GM19468 (cell line): Measurements from ENCODE around the gene CORO1C.

Experiments used
- ATAC-seq: cut with Tn5 transposase; IDR thresholded peaks from one replicate; pipeline ENCODE4 v1.9.1; 2021; ENCODE audit warnings: mild to moderate bottlenecking, moderate library complexity, moderate number of reproducible peaks; ENCODE audit not compliant: unreplicated experiment; ENCODE audit errors: extremely low read depth

Gene CORO1C

DNA sequence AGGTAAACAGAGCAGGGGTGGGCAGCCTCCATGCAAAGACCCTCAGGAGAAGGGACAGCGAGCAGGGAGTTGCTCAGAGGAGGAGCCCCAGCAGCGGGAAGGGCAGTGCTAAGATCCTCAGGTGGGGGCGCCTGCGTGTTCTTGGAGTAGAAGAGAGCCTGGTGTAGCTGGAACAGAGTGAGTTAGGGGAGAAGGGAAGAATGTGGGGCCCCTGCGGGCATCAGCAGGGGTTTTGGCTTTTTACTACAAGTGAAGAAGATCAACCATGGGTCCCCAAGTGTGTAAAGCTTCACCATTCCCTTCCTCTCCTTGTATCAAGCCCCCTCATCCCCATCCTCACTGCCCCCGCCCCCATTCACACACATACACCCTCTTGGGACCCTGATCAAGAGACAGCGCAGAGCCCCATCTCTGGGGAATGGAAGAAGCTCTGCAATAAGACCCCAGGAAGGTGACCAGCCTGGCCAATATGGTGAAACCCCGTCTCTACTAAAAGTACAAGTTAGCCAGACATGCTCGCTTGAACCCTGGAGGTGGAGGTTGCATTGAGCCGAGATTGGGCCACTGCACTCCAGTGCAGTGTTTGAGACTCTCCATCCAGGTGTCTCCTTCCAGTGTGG lies 123.2 kb downstream of the CORO1C start:
- no peak for ATAC-seq

DNA sequence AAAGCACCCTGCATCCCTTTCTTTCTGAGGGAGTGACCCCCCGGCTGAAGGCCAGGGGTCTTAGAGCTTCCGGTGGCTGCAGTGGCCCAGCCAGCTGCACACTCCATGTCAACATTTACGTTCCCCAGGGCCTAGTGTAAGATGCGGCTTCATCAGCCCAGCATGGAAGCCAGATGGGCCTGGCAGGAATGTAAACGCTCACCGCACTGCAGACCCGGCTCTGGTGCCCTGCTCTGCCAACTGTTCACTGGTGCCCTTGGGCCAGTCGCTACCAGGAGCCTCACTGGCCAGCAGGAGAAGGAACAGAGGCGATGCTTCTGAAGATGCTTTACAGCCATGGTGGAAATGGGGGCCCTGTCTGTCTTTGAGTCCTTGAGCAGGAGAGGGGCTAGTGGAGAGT lies 124.8 kb downstream of the CORO1C start:
- ATAC-seq = no peak

DNA sequence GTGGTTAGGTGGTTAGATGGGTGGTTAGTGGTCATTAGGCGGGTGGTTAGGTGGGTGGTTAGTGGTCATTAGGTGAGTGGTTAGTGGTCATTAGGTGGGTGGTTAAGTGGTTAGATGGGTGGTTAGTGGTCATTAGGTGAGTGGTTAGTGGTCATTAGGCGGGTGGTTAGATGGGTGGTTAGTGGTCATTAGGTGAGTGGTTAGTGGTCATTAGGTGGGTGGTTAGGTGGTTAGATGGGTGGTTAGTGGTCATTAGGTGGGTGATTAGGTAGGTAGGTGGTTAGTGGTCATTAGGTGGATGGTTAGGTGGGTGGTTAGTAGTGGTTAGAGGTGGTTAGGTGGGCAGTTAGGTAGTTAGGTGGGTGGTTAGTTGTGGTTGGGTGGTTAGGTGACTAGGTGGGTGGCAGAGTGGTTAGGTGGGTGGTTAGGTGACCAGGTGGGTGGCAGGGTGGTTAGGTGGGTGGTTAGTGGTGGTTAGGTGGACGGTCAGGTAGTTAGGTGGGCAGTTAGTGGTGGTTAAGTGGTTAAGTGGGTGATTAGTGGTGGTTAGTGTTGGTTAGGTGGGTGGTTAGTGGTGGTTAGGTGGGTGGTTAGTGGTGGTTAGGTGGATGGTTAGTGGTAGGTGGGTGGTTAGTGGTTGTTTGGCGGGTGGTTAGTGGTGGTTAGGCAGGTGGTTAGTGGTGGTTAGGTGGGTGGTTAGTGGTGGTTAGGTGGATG lies 125.5 kb downstream of the CORO1C start:
- no peak for ATAC-seq

DNA sequence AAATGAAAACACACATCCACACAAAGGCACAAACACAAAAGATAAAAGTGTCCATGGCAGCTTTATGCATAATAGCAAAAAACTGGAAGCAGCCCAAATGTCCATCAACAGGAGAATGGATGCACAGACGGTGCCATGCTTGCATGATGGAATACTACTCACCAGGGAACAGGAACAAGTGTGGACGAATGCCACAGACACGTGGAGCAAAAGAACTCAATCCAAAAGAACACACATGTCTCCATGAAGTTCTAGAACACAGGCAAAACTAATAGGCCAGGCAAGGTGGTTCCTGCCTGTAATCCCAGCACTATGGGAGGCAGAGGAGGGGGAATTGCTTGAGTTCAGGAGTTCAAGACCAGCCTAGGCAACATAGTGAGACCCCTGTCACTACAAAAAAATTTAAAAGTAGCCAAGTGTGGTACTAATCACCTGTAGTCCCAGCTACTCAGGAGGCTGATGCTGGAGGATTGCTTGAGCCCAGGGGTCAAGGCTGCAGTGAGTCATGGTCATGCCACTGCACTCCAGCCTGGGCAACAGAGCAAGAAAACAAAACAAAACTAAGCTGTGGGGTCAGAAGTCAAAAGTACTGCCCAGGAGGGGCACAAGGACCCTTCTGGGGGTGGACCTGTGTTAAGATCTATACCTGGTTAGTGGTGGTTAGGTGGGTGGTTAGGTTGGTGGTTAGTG lies 126.2 kb downstream of the CORO1C start:
- ATAC-seq = no peak

DNA sequence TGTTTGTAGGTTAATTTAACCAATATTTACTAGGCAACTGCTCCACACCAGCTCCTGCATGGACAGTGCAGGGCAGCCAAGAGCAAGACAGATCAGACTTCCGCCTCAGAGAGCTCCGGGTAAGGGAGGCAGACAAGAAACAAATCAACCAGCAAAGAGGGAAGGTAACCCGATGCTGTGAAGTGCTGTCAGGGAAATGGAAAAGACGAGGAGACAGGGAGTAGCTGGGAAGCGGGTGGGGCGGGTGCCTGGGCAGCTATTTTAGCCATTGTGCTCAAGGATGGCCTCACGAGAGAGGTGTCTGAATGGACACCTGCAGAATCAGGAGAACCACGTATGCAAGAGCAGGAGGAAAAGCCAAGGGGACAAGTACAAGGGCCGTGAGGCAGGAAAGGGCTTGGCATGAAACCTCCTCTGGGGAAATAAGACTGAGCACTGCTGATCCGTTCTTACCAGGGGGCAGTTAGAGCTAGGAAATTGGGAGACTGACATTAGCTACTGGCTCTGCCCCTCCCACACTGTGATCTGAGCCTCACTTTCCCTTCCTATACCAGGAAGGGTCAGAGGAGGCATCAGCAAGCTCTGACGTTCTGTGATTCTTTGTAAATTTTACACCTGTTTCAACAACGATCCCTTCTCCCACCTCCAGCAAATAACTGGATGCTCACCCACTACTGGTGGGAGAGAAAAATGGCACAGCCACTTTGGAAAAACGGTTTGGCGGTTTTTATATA lies 126.9 kb downstream of the CORO1C start:
- ATAC-seq = no peak

DNA sequence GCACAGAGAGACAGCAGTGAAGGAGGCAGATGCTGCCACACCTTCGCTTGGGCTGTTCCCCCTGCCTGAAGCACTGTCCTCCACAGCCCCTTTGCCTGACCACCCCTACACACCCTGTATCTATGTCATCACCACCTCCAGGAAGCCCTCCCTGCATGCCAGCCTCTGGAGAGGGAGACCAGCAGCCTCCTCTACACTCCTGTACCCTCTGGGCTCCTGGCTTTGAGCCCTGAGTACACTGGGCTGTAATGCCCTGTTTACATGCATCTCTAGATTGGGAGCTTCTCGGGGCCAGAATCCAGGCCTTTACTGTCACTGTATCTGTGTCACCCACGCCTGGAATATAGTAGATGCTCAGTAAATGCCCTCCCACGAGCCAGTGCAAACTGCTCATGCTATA lies 127.6 kb downstream of the CORO1C start:
- ATAC-seq = no peak

DNA sequence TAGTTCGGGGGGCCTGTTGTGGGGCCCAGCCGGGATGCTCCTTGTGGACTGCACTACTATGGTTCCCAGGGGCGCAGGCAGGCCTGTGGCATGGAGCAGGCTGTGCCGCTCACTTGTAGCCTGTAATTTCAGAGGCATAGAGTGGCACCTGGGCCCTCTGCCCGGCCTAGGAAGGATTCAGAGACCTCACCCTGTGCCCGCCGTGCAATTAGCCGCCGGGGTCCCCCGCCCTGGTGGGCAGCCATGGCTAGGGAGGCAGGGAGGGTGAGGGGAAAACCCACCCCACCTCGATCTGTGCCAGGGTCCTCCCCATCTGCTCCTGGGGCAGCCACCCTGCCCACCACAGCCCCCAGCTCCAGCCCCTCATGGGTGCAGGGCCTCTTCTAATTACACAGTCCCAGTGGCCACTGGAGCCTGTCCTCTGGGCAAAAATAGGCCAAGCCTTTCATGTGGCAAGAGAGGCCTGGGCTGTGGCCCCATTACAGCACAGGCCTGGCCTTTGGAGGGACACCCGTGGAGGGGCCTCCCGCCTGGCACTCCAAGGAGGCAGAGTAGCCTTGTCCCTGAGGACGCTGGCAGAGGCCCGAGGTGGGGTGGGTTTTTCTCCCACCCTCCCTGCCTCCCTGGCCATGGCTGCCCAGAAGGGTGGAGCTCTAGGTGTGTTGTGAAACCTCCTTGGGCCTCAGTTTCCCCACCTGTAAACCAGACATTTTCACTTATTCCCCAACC lies 128.2 kb downstream of the CORO1C start:
- no peak for ATAC-seq

DNA sequence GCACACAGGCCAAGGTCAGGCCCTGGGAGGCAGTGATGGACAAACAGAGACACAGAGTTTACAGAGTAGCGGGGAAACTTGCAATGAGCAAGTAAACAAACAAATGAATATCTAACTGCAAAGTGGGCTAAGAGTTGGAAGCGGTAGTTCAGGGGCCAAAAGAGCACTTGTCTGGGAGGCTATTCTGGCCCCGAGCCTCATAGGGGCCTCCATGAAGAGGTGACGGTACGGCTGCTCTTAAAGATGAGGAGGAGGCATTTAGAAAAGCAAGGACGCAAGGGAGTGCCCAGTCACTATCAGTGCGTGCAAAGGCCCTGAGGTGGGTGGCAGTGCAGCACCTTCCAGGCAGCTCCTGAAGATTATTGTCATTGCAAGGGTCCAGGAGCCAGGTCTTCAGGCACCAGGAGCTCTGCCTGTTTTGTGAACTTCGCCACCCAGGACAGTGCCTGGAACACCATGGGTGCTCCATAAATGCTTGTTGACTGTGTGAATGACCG lies 129.1 kb downstream of the CORO1C start:
- no peak for ATAC-seq

DNA sequence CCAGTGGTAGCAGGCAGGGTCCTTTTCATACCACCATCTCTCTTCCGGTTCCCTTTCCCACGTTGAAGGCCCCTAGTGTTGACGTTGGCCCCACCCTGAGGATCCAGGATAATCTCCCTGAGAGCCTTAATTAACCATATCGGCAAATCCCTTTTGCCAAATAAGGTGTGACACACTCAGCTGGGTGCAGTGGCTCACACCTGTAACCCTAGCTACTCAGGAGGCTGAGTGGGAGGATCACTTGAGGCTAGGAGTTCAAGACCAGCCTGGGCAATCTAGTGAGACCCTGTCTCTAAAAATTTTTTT lies 130.7 kb downstream of the CORO1C start:
- ATAC-seq = no peak

DNA sequence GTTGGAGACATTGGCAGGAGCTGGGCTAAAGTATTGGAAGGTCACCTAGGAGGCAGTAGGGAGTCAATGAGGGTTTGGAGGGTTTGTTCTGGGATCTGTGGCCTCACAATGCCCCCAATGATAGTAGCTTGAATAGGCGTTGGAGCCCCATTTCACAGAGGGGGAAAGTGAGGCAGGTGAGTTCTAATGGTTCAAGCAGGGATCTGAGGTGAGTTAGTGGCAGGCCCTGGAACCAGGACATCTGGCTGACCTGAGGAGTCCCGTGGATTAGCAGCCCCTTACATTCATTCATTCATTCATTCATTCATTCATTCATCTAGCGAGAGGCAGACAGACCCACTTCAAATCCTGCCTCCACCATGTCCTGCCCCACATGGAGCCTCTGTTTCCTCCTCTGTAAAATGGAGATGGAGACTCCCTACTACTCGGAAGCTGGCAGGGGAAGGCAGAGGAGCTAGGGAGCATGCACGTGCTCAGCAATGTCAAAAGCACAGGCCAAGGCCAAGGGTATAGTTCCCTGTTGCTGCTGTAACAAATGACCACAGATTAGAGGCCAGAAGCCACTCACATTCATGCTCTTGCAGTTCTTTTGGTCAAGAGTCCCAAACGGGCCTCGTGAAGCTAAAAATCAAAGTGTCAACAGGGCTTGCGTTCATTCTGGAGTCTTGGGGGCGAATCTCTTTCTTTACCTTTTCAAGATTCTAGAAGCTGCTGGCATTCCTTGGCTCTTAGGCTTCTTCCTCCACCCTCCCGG lies 131.2 kb downstream of the CORO1C start:
- ATAC-seq = no peak

DNA sequence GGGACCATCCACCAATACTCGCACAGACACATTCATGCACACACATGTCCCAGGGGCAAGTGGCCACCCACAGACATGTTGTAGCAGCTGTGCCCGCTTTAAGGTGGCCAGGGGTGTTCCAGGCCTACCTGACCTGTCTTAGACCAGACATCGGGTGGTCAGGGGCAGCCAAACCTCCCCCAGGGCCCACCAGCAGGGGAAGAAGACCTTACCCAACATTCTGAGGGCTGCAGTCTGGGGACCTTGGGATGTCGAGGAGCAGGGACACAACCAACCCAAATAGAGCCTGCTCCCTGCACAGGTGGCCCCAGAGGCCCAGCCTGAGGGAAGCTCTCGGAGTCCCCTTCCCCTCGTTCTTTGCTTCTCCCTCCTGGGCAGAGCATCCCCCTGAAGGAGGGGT lies 131.8 kb downstream of the CORO1C start:
- ATAC-seq = no peak

DNA sequence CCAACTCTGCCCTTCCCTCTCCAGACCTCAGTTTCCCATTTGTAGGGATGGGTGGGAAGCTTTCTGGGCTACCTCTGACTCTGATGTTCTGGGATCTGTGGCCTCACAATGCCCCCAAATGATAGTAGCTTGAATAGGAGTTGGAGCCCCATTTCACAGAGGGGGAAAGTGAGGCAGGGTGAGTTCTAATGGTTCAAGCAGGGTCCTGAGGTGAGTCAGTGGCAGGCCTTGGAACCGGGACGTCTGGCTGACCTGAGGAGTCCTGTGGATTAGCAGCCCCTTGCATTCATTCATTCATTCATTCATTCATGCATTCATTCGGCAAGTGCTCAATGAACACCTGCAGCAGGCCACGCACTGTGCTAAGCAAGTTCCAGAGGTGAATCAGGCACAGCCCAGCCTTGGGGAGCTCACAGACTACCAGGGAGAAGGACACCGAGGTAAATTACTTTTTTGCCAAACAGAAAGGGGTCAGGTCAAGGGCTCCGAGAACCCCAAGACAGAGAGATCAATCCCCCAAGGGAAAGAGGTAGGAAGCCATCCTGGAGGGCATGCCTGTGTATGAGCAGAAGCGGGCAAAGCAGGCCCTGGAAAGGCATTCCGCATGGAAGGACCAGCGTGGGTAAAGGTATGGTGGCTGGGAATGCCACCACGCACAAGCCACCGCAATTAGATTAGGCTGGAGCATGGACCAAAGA lies 132.6 kb downstream of the CORO1C start:
- no peak for ATAC-seq

DNA sequence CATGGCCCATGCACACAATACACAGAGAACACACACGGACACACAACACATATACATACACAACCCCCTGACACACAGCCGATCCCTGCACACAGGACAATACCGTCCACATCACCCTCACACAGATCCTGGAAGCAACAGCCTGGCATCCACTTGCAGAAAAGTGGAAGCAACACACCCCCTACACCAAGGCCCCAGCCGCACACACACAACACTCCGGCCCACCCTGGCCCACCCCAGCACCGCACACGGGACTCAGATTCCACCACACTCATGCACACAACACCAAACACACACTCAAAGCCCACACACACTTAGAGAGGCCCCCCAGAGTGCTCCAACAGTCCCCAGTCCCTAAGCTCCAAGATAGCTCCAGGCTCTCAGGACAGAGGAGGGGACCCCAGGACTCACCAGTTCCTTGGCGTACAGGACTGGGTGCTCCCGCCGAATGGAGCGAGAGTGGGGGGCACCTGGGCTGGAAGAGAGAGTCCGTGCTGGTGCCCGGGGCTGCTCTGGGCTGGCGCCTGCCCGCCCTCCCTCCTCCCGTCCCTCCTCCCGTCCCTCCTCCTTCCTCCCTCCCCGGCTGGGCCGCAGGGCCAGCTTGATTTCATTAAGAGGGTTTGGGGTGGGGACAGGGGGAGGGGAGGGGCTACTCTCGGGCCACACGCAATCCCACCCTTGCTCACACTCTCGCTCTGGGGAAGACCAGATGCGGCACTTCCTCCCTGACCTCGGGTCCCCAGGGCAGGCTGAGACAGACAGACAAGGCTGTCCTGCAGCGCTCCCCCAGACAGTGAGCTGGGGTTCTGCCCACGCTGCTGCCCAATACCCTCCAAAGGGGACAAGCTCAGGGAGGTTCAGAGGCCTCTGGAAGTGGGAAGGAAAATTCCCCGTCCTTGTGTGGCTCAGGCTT lies 133.5 kb downstream of the CORO1C start, which contains the start of gene TMEM119:
TSS of gene TMEM119 (minus strand) at position 526 of the 913 bp plus-strand sequence. CDS start 5,701 bp downstream, outside the sequence.
- no peak for ATAC-seq

DNA sequence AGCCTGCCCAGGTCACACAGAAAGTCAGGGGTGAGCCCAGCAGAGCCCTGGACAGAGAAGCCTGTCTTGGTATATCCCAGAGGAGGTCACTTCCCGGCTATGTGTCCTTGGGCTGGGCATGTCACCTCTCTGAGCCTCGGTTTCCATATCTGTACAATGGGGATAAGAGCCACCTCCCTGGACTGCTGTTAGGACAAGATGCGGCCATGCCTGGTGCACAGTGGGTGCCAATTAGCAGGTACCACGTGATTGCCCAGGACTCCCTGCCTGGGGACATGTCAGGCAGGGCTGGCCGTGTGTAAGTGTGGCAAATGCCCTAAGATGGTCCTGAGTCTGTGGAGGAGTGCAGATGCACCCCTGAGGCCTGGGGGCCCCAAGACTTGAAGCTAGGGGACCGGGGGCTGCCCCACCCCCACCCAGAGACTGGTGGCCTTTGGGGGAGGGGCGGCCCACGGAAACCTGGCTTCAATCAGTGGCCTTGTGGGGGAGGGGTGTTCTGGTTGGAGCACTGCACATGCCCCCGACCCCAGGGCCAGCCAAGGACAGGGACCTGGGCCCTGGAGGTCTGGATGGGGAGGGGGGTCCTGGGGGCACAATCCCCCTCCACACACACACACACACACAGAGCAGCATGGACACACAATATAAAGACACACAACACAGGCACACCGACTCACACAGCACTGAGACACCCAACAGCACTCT lies 134.3 kb downstream of the CORO1C start:
- no peak for ATAC-seq

DNA sequence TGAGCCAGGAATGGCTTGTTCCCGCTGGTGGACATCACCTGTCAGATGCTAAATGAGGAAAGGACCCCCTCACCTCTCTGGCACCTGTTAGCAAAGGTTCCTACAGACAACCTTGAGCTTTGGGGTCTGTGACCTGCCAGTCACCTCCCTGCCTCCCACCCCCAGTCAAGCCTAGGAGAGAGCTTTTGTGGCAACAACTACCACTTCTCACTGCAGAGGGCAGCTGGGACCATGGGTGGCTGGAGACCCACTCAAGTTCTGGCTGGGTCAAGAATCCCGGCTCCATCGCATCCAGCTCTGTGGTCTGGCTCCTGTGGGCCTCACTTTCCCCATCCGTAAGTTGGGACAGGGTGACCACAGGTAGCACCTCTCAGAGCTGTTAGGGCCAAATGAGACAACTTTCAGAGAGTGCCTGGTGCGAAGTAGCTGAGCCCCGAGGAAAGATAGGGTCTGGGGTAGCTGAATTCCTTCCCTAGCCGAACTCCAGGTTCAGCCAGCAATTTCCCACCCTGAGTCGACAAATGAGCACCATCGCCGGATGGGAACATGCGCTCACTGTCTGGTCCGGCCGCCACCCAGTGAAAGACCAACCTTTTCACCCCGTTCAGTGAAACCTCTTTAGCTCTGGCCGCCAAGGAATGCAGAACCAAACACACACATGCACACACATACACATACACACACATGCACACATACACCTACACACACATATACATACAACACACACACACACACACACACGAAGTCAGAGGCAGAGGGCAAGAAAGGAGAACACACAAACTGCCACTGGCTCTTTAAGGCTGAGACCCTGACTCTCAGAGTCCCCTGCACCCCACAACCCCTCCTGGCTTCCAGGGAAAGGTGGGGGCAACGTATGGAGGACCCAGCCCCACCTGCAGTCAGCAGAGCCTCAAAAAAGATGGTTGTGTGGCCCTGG lies 135.3 kb downstream of the CORO1C start:
- ATAC-seq = no peak
